Measurements from ENCODE around the gene TMPRSS9. TPM values are rescaled to one million over a fixed set of nuclear protein-coding genes. Genes with fewer than 3 reads are reported as not detected.
A peak's percentile ranks its signal among the peaks of the same experiment; 100 is the strongest.

TMPRSS9 gene
- total RNA-seq, 4 donors from 2014 or later: not detected

GRCh38 chr19:2332341-2333026 lies 27.6 kb upstream of the TMPRSS9 start:
- WGBS: 40% methylated on average over 5 of the region's 17 CpGs
- DNase-seq (ENCODE audit: low spot score in 2 of 2): no peak
- Histone ChIP-seq H3K36me3 (peaks cover 4% of the 10 kb centered on the region), H3K4me3 (no peak overlapping the region), H3K4me1 (peaks cover 54% of the 10 kb centered on the region), H3K9me3 (no peaks in the 10 kb centered on the region), H3K27ac (peak overlapping the region; percentile 3), H3K27me3 (no peaks in the 10 kb centered on the region)
- TF ChIP-seq EP300 (IDR thresholded peaks at IDR 0.05): no peak
- TF ChIP-seq POLR2AphosphoS5 (IDR thresholded peaks at IDR 0.05): no peak
- no peak for TF ChIP-seq CTCF (IDR thresholded peaks at IDR 0.05)
- no peak for TF ChIP-seq POLR2A (IDR thresholded peaks at IDR 0.05)

GRCh38 chr19:2333027-2333806 lies 26.8 kb upstream of the TMPRSS9 start:
- peak overlapping the region; percentile 5 for H3K27ac ChIP-seq
- H3K9me3 ChIP-seq: no peaks in the 10 kb centered on the region
- 62% methylated on average over 16 of the region's 27 CpGs for WGBS
- H3K4me1 ChIP-seq: peaks cover 48% of the 10 kb centered on the region
- H3K27me3 ChIP-seq: no peaks in the 10 kb centered on the region
- peaks cover 6% of the 10 kb centered on the region for H3K36me3 ChIP-seq
- no peak overlapping the region for H3K4me3 ChIP-seq
- no peak for DNase-seq (ENCODE audit: low spot score in 2 of 2)
- TF ChIP-seq POLR2A (IDR thresholded peaks at IDR 0.05) (no peak), CTCF (IDR thresholded peaks at IDR 0.05) (no peak), EP300 (IDR thresholded peaks at IDR 0.05) (no peak), POLR2AphosphoS5 (IDR thresholded peaks at IDR 0.05) (no peak)

GRCh38 chr19:2333807-2334211 lies 26.3 kb upstream of the TMPRSS9 start:
- peaks cover 48% of the 10 kb centered on the region for H3K4me1 ChIP-seq
- WGBS: 80% methylated on average over 1 of the region's 11 CpGs
- H3K27ac ChIP-seq: peak overlapping the region; percentile 5

GRCh38 chr19:2334426-2334825 lies 25.6 kb upstream of the TMPRSS9 start:
- no peak overlapping the region for H3K27ac ChIP-seq
- peaks cover 42% of the 10 kb centered on the region for H3K4me1 ChIP-seq

More at GRCh38 chr19:2333807-2334211, 26.3 kb upstream of the TMPRSS9 start:
- Histone ChIP-seq H3K9me3 (no peaks in the 10 kb centered on the region), H3K27me3 (no peaks in the 10 kb centered on the region), H3K4me3 (no peak overlapping the region), H3K36me3 (peaks cover 8% of the 10 kb centered on the region)
- TF ChIP-seq POLR2A (IDR thresholded peaks at IDR 0.05) (no peak), EP300 (IDR thresholded peaks at IDR 0.05) (no peak), CTCF (IDR thresholded peaks at IDR 0.05) (no peak), POLR2AphosphoS5 (IDR thresholded peaks at IDR 0.05) (no peak)
- DNase-seq (ENCODE audit: low spot score in 2 of 2): no peak

More at GRCh38 chr19:2334426-2334825, 25.6 kb upstream of the TMPRSS9 start:
- DNase-seq (ENCODE audit: low spot score in 2 of 2): no peak
- Histone ChIP-seq H3K9me3 (no peaks in the 10 kb centered on the region), H3K36me3 (peaks cover 13% of the 10 kb centered on the region), H3K4me3 (no peak overlapping the region), H3K27me3 (no peaks in the 10 kb centered on the region)
- WGBS: 97% methylated on average over 19 of the region's 27 CpGs
- no peak for TF ChIP-seq EP300 (IDR thresholded peaks at IDR 0.05)
- TF ChIP-seq CTCF (IDR thresholded peaks at IDR 0.05): no peak
- no peak for TF ChIP-seq POLR2AphosphoS5 (IDR thresholded peaks at IDR 0.05)
- TF ChIP-seq POLR2A (IDR thresholded peaks at IDR 0.05): no peak
